Right renal cortex interstitium (tissue), 3 donors: ENCODE results near the gene MCC. TPM values are rescaled to one million over a fixed set of nuclear protein-coding genes. Genes with fewer than 3 reads are reported as not detected.

Experiments used
- DNase-seq, 3 donors: peaks; one replicate each; pipeline ENCODE4 v3.0.0-alpha.2; 2013; ENCODE audit warnings: low read depth in 3 of 3, low spot score in 2 of 3
- polyA plus RNA-seq, 3 donors: library from polyadenylated mRNA; unstranded; fragments of 120-200 nt; gene quantifications; one replicate each; pipeline ENCODE4 v1.2.1, GENCODE V29; 2013; ENCODE audit not compliant: insufficient read length in 3 of 3

Gene MCC
- polyA plus RNA-seq, 3 donors = 27.5 to 32.1 (median 31.6) TPM

DNA sequence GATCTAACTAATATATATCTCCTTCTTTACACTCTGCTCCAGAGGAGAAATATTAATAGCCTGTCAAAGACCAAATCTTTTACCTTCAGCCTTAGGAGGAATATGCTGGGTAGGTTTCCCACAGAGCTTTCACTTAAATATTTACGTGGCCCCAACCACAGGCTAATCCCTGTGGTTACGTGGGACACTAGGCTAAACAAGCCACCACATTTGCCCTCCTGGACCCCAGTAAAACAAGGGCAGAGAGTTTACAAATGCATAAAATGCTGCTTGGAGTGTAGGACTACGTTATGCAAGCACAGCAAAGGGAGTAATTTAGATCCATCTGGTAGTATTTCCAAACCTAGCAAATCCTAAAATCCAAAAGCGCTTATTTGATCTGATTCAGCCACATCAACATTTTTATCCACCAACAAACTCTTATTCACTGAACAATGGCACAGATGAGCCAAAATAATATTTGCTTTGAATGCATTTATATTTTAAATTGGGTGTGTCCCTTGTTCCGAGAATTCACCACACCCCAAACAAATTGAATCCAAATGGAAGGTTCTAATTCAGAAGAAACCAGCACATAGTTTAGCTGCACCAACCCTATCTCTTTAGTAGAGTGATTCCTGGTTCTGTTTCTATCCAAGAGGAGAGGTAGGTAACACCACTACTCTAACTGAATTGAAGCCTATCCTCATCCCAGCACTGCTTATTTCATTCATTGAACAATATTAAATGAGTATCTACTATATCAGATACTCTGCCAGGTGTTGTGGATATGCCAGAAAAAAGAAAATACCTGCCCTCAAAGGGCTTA, 232.5 kb downstream of the MCC start:
- no peak for DNase-seq

DNA sequence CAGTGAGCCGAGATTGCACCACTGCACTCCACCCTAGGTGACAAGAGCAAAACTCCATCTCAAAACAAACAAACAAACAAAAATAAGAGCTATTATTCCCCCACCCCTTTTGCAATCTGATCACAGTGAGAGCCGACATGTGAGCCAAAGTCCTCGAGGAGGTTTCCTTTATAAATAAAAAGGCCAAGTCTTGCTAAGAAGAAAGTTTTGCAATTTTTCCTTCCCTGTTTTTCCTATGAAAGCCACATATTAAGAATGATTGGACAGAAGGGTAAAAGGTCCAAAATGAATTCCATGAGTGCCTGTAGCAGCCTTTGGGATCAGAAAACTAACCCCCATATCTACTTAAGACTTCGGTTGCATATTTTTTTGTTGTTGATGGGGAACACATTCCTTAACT, 233.1 kb downstream of the MCC start:
- DNase-seq = no peak

GRCh38 chr5:113253037-113253436, 235.2 kb downstream of the MCC start:
- DNase-seq = no peak

GRCh38 chr5:113252066-113252465, 236.2 kb downstream of the MCC start:
- DNase-seq = no peak

DNA sequence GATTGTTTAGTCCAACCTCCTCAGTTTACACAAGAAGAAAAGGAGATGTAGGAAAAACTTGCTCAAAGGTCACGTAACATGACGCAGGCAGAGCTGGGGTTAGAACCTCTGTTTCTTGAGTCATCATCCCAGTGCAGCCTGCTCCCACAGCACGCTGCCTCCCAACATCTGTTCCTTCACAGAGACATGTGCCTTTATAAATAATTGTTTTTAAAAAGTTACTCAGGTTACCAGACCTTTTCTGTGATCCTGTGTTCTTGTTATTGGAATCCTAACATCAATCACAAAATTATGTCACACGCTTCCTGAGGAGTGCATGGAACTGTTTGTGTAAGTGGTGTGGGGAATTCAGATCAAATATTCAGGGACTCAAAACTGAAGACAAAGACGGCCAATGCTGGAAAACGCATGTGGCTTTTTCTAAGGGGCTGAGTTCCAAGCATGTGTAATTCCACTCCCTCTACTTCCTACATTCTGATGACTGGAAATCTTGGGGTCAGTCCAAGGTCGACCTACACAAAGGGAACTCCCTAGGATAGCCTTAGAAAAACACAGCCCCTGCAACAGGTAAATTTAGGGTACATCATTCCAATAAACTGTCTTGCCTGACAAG, 237.8 kb downstream of the MCC start:
- DNase-seq = peak; percentile 29 to 50 (median 41)

DNA sequence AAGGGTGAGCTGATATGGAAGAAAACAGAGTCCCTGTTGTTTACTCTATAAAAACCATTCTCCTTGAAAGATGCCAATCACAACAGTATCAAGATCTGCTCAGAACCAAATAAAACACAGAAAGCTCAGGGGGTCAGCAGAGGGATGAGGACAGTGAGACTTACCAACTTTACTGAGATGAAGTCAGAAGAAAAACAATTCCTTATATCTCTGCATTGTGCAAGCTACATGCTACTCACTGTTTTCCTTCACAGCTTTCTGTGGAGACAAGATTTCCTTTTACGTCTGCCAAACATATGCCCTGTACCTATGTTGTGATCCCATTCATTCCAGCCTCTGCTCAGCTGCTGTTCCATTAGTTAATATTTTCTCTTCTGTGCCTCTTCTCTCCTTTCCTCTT, 239.0 kb downstream of the MCC start:
- DNase-seq = no peak

DNA sequence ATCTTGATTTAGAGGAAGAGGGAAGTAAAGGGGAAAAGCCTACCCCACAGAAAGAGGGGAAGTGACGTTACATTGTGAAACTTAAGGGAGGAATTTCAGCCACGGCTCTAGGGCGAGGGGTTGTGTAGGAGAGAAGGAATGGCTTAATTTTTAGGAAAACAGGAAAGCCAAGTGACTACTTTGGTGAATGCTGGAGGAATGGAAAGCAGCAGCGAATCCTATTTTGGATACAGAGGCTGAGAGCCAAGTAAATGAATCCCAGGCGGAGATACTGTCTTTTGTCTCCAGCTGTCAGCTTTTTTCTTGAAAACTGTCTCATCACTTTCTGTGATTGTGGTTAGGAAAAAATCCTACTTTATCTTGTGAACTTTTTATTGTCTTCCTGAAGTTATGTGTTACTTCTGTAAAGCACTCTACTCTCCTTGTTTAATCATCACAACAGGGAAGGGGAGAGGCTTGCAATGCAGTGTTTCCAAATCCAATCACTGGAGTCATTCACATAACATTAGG, 241.8 kb downstream of the MCC start:
- DNase-seq = no peak

- DNase-seq = no peak
These were observed 242.6 kb downstream of the MCC start for GRCh38 chr5:113245427-113246225.

GRCh38 chr5:113244966-113245365, 243.3 kb downstream of the MCC start:
- DNase-seq = no peak

- DNase-seq = no peak
These were observed 244.9 kb downstream of the MCC start for GRCh38 chr5:113243349-113243664.

DNA sequence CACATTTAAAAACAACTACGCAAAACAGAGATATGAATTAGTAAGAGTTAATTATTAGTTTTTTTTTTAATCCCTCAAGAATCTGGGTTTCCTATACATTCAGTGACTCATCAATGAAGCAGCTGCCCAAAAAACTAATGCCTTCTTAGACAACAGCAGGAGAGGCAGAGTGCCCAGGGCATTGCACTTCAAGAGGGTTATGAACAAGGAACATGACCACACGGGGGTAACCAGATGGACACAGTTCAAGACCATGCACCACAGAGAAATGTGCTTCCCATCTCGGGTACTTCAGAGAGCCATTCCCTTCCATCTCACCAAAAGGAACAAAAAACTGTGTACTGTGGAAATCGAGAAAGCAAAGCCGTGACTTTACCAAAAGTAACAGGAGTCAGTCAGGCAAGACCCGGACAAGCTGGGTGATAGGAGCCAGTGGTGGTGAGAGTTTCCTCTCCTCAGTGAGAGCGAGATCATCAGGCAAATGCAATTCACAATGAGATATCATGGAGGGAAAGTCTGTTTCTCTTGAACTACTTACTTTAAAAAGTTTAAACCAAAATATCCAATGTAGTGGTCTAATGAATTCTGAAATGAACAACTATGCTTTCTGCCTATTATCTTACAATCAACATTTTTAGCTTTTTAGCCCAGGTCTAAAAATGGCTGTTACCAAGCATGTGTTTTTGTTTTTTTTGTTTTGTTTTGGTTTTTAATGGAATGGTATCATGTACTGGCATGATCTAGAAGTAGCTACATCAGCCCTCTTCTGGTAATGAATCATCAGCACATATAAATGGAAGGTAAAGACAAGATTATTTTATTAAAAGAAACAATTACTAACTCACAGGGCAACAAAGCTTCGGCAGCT, 245.5 kb downstream of the MCC start:
- DNase-seq = no peak

DNA sequence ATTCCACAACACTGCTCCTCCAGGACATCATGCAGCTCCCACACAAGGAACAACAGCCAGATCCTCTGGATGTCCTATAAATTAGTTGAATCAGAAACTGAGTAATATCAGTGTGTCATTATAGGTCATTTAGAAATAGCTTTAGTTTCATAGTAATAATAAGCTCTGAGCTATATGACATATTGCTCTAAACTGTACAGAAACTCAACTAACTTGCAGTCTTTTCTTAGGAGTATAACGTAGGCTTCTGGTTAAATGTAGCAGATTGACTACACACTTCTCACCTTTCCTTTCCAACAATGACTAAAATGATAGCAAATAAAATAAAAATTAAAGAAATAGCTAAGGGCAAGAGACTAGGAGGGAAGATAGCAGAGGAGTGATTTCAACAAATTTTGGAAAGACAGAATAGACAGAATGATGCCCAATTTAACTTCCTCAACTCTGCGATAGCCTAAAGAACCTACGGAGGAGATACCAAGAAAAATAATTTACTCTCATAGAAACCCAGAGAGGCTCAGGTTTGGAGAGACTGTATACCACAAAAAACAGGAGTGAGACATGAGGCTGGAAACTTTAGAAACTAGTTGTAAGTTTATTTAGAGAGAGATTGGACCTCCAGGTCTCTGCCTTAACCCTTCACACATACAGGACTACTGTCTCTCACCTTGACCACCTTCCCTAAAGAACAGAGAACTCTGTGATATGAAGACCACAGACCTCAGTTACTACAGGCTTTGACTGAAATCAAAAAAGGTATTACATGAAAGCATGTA, 247.1 kb downstream of the MCC start:
- DNase-seq = no peak

GRCh38 chr5:113240032-113240431, 248.2 kb downstream of the MCC start:
- no peak for DNase-seq

DNA sequence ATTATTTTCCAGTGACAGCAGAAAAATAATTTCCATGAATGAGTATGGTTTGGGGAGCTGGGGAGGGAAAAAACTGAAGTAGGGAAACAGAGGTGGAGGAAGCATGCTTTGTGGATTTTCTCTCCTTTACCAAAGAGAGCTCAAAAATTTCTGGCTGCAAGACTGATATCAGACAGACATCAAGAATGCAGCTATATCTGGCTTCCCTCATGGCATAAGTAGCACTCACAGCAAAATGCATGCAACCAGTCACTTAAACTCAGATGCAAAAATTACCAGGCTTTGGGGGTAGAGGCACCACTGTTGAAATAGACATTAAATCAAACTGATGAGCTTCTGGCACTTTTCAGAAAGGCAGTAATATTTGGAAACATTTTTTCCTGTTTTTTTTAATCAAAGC, 250.4 kb downstream of the MCC start:
- no peak for DNase-seq

DNA sequence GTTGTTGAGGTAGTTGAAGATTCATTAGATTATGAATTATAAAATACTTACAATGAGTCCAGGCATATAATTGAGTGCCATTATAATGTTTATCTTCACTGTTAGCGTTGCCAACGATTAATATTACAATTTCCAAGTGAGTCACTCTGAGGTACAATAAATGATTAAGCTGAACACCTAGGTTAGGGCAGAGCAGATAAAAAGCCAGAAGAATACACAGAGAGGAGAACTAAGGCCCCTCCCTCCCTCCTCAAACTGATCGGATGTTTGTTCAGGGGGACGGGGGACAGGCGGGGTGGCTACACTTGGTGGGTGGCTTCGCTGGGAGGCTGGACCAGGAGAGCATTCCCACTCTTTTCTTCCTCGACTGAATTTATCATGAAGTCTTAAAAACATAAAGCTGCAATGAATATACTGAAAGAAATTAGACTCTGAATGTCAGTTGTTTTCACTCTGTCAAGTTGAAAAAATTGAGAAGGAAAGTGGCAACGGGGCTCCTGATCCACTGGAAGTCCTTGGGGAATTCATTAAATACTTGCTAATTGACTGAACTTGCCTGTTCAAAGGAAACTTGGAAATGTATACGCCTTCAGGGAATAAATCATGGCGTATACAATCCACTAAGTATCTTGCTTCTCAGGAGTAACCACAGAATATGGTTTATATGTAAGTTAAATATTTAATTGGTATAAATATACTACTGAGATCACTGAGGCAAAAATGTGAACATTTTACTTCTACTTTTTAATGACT, 251.5 kb downstream of the MCC start:
- DNase-seq = no peak

GRCh38 chr5:113235884-113236283, 252.4 kb downstream of the MCC start:
- no peak for DNase-seq

GRCh38 chr5:113234546-113234945, 253.7 kb downstream of the MCC start:
- DNase-seq = no peak

GRCh38 chr5:113233606-113234005, 254.6 kb downstream of the MCC start:
- DNase-seq = no peak

- no peak for DNase-seq
These were observed 255.6 kb downstream of the MCC start for GRCh38 chr5:113232667-113233066.
